Measurements from ENCODE around the gene TRERF1.

DNA sequence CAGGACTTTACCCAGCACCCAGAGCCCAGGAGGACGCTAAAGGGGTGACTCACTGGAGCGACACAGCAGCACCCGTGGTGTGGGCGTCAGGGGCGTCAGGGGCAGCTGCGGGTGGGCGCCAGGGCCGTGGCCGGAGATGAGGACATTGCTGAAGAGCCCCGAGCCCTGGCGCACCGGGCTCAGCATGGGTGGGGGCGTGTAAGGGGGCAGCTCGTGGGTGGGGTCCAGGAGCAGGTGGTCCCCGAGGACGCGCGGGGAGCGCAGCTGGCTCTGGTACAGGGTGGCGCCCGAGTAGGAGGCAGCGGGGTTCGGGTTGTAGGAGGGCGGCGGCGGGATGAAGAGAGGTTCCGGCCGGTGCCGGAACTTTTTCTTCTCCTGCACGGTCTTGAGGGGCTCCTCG, 192.4 kb downstream of the TRERF1 start:
- TF ChIP-seq POLR2A (IDR thresholded peaks at IDR 0.05) (no peak), POLR2AphosphoS5 (IDR thresholded peaks at IDR 0.05) (no peak), EP300 (IDR thresholded peaks at IDR 0.05; ENCODE audit: low read depth) (no peak)
- TF ChIP-seq, protein P1, sequence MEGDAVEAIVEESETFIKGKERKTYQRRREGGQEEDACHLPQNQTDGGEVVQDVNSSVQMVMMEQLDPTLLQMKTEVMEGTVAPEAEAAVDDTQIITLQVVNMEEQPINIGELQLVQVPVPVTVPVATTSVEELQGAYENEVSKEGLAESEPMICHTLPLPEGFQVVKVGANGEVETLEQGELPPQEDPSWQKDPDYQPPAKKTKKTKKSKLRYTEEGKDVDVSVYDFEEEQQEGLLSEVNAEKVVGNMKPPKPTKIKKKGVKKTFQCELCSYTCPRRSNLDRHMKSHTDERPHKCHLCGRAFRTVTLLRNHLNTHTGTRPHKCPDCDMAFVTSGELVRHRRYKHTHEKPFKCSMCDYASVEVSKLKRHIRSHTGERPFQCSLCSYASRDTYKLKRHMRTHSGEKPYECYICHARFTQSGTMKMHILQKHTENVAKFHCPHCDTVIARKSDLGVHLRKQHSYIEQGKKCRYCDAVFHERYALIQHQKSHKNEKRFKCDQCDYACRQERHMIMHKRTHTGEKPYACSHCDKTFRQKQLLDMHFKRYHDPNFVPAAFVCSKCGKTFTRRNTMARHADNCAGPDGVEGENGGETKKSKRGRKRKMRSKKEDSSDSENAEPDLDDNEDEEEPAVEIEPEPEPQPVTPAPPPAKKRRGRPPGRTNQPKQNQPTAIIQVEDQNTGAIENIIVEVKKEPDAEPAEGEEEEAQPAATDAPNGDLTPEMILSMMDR (IDR thresholded peaks at IDR 0.05): no peak

Data from transverse colon (tissue), 4 donors.